ENCODE data around the gene ACTMAP. TPM values are rescaled to one million over a fixed set of nuclear protein-coding genes. Genes with fewer than 3 reads are reported as not detected.
A peak's percentile ranks its signal among the peaks of the same experiment; 100 is the strongest.

Gene ACTMAP
- total RNA-seq, 2 donors from 2014 or later, result 0.68 to 1.1 TPM

DNA sequence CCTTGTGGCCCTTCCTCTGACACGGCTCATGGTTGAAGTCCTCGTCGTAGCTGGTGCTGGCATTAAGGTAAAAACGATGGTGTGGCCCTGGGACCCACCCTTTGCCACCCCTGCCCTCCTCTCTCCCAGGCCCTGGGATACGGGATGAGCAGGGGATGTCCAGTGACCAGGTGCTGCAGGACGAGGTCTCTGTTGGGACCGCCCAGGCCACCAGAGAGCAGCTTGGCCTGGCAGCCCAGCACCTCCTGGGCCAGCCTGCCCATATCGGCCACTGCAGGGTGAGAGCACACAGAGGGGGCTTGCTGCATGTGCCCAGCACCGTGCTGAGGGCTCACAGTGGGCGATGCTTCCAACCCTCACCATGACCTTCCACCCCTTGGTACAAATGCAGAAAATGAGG is 6.4 kb downstream of the ACTMAP start:
- TF ChIP-seq, protein P1, sequence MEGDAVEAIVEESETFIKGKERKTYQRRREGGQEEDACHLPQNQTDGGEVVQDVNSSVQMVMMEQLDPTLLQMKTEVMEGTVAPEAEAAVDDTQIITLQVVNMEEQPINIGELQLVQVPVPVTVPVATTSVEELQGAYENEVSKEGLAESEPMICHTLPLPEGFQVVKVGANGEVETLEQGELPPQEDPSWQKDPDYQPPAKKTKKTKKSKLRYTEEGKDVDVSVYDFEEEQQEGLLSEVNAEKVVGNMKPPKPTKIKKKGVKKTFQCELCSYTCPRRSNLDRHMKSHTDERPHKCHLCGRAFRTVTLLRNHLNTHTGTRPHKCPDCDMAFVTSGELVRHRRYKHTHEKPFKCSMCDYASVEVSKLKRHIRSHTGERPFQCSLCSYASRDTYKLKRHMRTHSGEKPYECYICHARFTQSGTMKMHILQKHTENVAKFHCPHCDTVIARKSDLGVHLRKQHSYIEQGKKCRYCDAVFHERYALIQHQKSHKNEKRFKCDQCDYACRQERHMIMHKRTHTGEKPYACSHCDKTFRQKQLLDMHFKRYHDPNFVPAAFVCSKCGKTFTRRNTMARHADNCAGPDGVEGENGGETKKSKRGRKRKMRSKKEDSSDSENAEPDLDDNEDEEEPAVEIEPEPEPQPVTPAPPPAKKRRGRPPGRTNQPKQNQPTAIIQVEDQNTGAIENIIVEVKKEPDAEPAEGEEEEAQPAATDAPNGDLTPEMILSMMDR (IDR thresholded peaks at IDR 0.05), result no peak
- DNase-seq (ENCODE audit: low spot score) (no peak), ATAC-seq (ENCODE audit: insufficient number of reproducible peaks, low FRiP score, low read depth) (no peak)
- no peaks in the 10 kb centered on the region for H3K27me3 ChIP-seq (replicated peaks; ENCODE audit: insufficient read depth)
- H3K4me3 ChIP-seq, result no peak overlapping the region
- H3K36me3 ChIP-seq, result peaks cover 12% of the 10 kb centered on the region
- H3K9me3 ChIP-seq, result no peaks in the 10 kb centered on the region
- H3K4me1 ChIP-seq (ENCODE audit: control insufficient read depth in 1 of 2, low read depth in 2 of 2), result peaks cover 0 to 29% of the 10 kb centered on the region in 2 donors
- H3K27ac ChIP-seq, result no peak overlapping the region

DNA sequence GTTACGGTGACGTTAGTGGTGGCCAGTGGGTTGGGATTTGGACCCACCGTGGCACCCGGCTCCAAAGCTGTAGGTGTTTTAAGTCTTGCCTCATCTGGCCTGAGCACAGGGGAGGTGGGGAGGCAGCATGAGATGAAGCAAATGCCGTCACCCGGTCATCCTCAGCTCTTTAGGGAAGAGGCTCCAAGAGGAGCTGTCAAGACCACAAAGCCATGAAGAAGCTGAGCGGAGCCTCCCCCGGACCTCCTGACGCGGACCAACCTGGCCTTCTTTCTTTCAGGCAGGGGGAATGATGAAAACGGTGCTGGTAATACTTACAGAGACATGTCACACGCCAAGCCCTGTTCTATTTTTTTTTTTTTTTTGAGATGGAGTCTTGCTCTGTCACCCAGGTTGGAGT is 7.4 kb downstream of the ACTMAP start:
- H3K9me3 ChIP-seq, result no peaks in the 10 kb centered on the region
- ATAC-seq (ENCODE audit: insufficient number of reproducible peaks, low FRiP score, low read depth), result no peak
- peaks cover 12% of the 10 kb centered on the region for H3K36me3 ChIP-seq
- no peaks in the 10 kb centered on the region for H3K27me3 ChIP-seq (replicated peaks; ENCODE audit: insufficient read depth)
- DNase-seq (ENCODE audit: low spot score), result no peak
- H3K27ac ChIP-seq, result no peak overlapping the region
- H3K4me1 ChIP-seq (ENCODE audit: control insufficient read depth in 1 of 2, low read depth in 2 of 2), result peaks cover 0 to 29% of the 10 kb centered on the region in 2 donors
- TF ChIP-seq, protein P1 (IDR thresholded peaks at IDR 0.05), result no peak
- H3K4me3 ChIP-seq, result no peak overlapping the region

DNA sequence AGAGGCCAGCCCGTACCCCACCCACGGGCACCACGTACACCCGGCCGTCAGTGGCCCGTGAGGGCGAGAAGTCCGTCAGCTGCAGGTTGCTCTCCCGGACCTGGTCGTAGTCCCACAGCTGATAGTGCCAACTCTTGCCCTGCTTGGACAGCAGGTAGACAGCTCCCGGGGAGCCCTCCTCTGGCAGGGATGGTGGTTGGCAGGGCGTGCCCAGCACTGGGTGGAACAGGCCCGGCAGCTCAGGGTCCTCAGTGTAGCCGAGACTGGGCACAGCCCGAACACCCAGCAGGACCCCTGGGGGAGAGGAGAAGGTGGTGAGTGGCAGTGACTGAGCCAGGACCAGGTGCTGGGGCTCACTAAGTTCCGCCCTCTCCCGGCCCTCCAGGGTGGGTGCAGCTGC is 7.8 kb downstream of the ACTMAP start:
- peaks cover 15% of the 10 kb centered on the region for H3K36me3 ChIP-seq
- ATAC-seq (ENCODE audit: insufficient number of reproducible peaks, low FRiP score, low read depth), result no peak
- no peak overlapping the region for H3K4me3 ChIP-seq
- TF ChIP-seq, protein P1 (IDR thresholded peaks at IDR 0.05), result no peak
- DNase-seq (ENCODE audit: low spot score), result no peak
- H3K4me1 ChIP-seq (ENCODE audit: control insufficient read depth in 1 of 2, low read depth in 2 of 2), result peaks cover 0 to 29% of the 10 kb centered on the region in 2 donors
- H3K27ac ChIP-seq, result no peak overlapping the region
- no peaks in the 10 kb centered on the region for H3K9me3 ChIP-seq
- no peaks in the 10 kb centered on the region for H3K27me3 ChIP-seq (replicated peaks; ENCODE audit: insufficient read depth)

DNA sequence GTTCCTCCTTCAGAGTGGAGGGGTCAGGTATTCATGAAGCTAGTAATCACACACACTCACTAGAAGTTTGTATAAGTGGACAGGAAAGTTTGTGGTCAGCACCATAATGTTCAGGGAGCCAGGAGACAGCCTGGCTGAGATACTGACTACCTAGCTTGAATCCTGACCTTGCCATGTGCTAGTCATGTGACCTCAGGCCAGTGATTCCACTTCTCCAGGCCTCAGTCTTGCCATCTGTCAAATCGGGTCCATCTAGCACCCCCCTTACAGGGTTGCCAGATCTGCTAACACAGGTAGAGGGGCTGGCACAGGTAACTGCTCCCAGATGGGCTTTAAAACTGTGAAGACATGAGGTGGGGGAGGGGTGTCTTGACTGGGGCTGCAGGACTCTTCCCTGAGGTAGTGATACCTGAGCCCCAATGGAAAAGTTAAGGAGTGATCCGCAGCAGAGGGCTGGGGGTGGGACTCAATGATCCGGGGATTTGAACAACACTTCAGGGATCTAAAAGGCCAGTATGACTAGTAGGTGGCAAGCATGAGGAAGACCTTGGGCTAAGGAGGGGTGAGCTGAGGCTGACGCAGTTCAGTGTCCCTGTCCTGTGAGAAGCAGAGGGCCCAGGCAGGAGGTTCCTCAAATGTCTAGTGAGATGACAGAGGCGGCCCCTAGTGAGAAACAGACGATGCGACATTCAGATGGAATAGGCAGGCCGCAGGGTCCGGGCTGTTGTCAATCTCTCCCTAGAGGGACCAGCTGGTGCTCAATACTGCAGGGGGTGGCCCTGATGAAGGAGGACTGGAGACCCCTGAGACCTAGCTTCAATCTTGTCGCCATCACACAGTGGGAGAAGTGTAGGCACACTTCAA is 8.5 kb downstream of the ACTMAP start:
- no peaks in the 10 kb centered on the region for H3K9me3 ChIP-seq
- peaks cover 0 to 29% of the 10 kb centered on the region in 2 donors for H3K4me1 ChIP-seq (ENCODE audit: control insufficient read depth in 1 of 2, low read depth in 2 of 2)
- DNase-seq (ENCODE audit: low spot score) (no peak), ATAC-seq (ENCODE audit: insufficient number of reproducible peaks, low FRiP score, low read depth) (no peak)
- no peak overlapping the region for H3K4me3 ChIP-seq
- no peaks in the 10 kb centered on the region for H3K27me3 ChIP-seq (replicated peaks; ENCODE audit: insufficient read depth)
- peak overlapping the region; percentile 10 to 65 for H3K27ac ChIP-seq
- TF ChIP-seq, protein P1 (IDR thresholded peaks at IDR 0.05), result no peak
- peaks cover 22% of the 10 kb centered on the region for H3K36me3 ChIP-seq

DNA sequence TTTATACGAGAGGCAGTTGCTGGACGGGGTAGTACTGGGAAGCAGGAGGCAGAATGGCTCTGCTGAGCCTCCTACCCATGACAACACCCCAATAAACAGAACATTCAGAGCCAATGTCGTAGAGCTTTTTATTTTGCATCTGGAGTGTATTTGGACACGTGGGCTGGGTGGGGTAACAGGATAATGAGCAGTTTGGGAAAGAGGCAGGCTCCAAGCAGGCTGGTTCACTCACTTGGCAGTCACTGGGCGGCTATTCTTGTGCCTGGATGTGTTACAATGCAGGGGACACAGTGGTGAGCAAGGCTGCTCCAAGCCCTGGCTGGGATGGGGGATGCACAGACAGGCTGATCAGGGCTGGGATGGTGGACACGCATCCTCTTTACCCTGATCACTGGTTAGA is 9.5 kb downstream of the ACTMAP start:
- no peaks in the 10 kb centered on the region for H3K27me3 ChIP-seq (replicated peaks; ENCODE audit: insufficient read depth)
- no peak overlapping the region for H3K4me3 ChIP-seq
- TF ChIP-seq, protein P1 (IDR thresholded peaks at IDR 0.05), result no peak
- H3K9me3 ChIP-seq, result no peaks in the 10 kb centered on the region
- peaks cover 31% of the 10 kb centered on the region for H3K36me3 ChIP-seq
- H3K4me1 ChIP-seq (ENCODE audit: control insufficient read depth in 1 of 2, low read depth in 2 of 2), result peaks cover 0 to 26% of the 10 kb centered on the region in 2 donors
- peak overlapping the region; percentile 37 to 65 for H3K27ac ChIP-seq
- DNase-seq (ENCODE audit: low spot score) (peak; percentile 44), ATAC-seq (ENCODE audit: insufficient number of reproducible peaks, low FRiP score, low read depth) (no peak)
